Neural progenitor cell (in vitro differentiated cells): ENCODE results near the gene EDC3.

Experiments
- EZH2 ChIP-seq: fragments of 200-600 bp; sonication (generic); IDR thresholded peaks from 2 replicates; pipeline ENCODE4 v1.6.1; 2017; ENCODE audit warnings: antibody characterized with exemption, mild to moderate bottlenecking, moderate library complexity
- EZH2phosphoT487 ChIP-seq: fragments of 200-600 bp; sonication (generic); IDR thresholded peaks from 2 replicates; pipeline ENCODE4 v1.6.1; 2017; ENCODE audit warnings: antibody characterized with exemption
- TF ChIP-seq, protein P1 (sequence below): fragments of 200-600 bp; sonication (generic); IDR thresholded peaks from 2 replicates; pipeline ENCODE4 v1.5.1; 2017; ENCODE audit warnings: antibody characterized with exemption, mild to moderate bottlenecking

DNA sequence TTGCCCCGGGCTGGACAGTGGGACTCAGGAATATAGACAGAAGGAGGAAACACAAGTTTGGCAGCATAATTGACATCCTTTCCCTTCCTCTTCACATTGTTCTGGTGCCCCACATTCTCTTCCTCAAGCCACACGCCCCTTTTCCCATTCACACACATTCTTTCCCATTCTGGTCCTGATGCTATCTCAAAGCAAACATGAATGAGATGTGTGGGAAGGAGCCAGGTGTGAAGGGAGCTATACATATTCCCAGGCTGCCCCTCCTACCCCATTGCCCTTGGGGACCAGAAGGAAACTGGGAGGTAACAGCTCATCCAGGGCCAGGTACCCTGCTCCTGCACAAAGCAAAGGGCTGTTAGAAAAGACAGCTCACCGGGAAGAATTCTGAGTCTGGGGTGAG lies 103.6 kb downstream of the EDC3 start:
- TF ChIP-seq, protein P1, sequence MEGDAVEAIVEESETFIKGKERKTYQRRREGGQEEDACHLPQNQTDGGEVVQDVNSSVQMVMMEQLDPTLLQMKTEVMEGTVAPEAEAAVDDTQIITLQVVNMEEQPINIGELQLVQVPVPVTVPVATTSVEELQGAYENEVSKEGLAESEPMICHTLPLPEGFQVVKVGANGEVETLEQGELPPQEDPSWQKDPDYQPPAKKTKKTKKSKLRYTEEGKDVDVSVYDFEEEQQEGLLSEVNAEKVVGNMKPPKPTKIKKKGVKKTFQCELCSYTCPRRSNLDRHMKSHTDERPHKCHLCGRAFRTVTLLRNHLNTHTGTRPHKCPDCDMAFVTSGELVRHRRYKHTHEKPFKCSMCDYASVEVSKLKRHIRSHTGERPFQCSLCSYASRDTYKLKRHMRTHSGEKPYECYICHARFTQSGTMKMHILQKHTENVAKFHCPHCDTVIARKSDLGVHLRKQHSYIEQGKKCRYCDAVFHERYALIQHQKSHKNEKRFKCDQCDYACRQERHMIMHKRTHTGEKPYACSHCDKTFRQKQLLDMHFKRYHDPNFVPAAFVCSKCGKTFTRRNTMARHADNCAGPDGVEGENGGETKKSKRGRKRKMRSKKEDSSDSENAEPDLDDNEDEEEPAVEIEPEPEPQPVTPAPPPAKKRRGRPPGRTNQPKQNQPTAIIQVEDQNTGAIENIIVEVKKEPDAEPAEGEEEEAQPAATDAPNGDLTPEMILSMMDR, result no peak
- TF ChIP-seq EZH2 (no peak), EZH2phosphoT487 (no peak)
